Neuron (in vitro differentiated cells): Measurements from ENCODE around the gene FAM114A2.

Experiments
- H2AFZ ChIP-seq: one replicate; pipeline ENCODE4 v1.6.1; 2013; ENCODE audit warnings: low read depth, mild to moderate bottlenecking, inconsistent platforms, low read length, moderate library complexity
- H3K27me3 ChIP-seq: one replicate; pipeline ENCODE4 v1.6.1; 2013; ENCODE audit warnings: low read length; ENCODE audit not compliant: insufficient read depth
- H3K36me3 ChIP-seq: one replicate; pipeline ENCODE4 v1.6.1; 2013; ENCODE audit warnings: low read length; ENCODE audit not compliant: insufficient read depth
- H3K4me1 ChIP-seq: one replicate; pipeline ENCODE4 v1.6.1; 2013; ENCODE audit warnings: low read length; ENCODE audit not compliant: insufficient read depth
- H3K4me3 ChIP-seq: 2 replicates; pipeline ENCODE4 v1.5.1; 2013; ENCODE audit warnings: mild to moderate bottlenecking, low read length, moderate library complexity
- H3K9me3 ChIP-seq: one replicate; pipeline ENCODE4 v1.6.1; 2013; ENCODE audit warnings: low read length

FAM114A2 gene

DNA sequence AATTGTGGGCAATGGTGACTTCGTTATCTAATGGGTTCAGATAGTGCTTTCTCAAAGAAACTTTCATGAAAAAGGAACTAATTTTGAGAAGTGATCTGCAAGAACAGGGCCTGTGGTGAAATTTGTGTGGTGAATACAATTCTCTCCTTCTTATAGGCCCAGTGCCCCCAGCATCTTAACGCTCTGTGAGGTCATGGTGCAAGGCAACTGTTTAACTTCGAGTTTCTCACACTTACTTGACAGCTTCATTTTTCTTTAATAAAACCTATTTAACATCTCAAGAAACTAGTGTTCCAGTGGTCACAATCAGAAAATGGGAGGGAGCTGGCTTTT, 69.2 kb downstream of the FAM114A2 start:
- no peaks in the 10 kb centered on the region for H3K36me3 ChIP-seq
- no peaks in the 10 kb centered on the region for H3K27me3 ChIP-seq
- no peaks in the 10 kb centered on the region for H3K4me1 ChIP-seq
- no peaks in the 10 kb centered on the region for H3K9me3 ChIP-seq
- no peak overlapping the region for H3K4me3 ChIP-seq
- H2AFZ ChIP-seq, result no peak overlapping the region

DNA sequence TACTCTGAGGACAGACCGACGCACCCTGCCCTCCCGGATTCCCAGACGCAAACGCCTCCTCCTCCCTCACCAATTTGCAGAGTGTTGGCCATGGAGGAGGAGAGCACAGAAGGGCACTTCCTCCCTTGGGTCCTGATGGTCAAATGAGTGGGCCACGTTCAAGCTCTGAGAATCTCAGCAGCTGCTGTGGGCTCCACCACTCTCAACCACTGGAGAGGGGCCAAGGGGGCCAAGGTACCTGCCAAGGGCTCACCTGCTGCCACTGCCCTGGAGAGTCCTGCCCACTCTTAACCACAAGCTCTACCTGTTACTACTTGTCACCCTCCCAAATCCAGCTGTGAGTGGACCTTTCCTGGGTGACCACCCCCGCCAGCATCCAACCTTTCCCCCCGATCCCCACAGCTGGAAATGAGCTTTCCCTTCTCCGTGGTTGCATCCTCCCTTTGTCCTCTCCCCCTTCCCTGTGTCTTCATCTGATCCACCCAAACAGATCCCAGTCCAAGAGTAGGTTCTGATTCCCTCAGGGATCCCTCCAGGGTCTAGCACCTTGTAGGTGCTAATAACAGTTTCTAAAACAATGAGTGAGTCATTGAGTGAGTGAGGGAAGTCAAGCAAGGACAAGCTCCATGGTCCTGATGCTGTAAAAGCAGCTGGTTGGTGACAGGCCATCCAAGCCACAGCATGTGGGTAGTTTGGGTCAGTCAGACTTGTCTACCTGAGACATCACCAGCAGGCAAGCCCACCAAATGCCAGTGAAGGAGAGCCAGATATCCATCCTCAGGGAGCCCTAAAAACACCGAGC, 69.7 kb downstream of the FAM114A2 start:
- Histone ChIP-seq H3K4me1 (no peaks in the 10 kb centered on the region), H3K27me3 (no peaks in the 10 kb centered on the region), H3K4me3 (no peak overlapping the region), H2AFZ (no peak overlapping the region), H3K36me3 (no peaks in the 10 kb centered on the region), H3K9me3 (no peaks in the 10 kb centered on the region)

DNA sequence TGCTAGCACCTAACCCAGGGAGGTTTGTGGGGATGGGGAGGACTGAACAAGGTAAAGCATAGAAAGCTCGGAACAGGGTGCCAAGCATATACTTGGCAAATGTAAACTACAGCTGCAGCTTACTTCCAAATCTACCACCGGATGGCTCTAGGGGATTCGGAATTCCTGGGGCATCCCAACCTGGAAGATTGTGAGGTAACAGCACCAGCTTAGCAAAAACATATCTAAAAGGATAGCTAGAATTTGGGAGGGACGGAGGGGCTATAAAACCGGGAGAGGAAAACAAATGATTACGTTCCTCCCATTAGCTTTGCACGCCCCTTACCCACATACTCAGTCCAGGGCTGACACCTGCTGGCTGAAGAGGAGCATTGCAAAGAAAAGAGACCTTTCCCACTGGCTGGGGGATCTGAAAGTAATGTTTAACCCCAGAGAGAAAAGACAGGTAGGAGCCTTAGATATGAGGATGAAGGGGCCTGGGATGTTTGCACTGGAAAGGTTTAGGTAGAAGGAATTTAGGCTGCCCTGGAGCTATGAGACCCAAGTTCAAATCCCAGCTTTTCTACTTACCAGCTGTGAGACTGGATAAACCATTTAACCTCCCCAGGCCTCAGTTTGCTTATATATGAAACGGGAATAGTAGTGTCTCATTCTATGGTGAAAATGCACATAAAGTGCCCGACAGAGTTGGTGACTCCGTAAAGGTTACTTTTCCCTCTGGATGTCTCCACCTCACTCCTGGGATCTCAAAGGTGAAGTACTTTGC, 73.6 kb downstream of the FAM114A2 start:
- Histone ChIP-seq H3K27me3 (no peaks in the 10 kb centered on the region), H3K4me1 (no peaks in the 10 kb centered on the region), H3K9me3 (no peaks in the 10 kb centered on the region), H3K4me3 (no peak overlapping the region), H2AFZ (peak overlapping the region; percentile 39), H3K36me3 (no peaks in the 10 kb centered on the region)

DNA sequence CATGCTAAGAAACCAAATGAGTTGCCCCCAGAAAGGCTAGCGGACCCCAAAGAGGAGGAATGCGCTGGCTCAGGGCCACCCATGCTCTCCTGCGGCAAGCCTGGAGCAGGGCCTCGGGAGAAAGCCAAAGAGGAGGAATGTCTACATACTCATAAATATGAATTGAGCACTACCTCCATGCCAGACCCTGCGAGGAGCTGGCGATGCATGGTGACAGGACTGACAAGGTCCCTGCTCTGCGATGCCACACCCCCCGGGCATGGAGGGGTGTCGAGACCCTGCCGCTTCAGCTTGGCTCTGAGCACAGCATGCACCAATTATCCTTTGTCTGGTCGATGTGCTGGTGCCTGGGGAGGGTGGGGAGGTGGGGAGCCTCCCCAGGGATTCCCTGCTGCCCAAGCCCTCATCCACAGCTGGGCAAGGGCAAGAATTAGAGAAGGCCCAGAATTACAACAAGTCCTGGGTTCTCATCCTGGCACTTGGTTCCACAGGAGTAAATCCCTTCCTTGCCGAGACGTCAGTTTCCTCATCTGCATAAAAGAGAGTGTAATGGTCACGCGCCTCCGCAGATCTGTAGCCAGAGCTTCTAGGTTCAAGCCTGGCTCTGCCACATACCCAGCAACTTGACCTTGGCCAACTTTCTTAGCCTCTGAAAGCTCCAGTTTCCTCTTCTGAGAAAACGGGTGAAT, 74.4 kb downstream of the FAM114A2 start:
- Histone ChIP-seq H3K36me3 (no peaks in the 10 kb centered on the region), H3K4me1 (peaks cover 2% of the 10 kb centered on the region), H3K4me3 (no peak overlapping the region), H3K27me3 (no peaks in the 10 kb centered on the region), H3K9me3 (no peaks in the 10 kb centered on the region), H2AFZ (peak overlapping the region; percentile 39)

DNA sequence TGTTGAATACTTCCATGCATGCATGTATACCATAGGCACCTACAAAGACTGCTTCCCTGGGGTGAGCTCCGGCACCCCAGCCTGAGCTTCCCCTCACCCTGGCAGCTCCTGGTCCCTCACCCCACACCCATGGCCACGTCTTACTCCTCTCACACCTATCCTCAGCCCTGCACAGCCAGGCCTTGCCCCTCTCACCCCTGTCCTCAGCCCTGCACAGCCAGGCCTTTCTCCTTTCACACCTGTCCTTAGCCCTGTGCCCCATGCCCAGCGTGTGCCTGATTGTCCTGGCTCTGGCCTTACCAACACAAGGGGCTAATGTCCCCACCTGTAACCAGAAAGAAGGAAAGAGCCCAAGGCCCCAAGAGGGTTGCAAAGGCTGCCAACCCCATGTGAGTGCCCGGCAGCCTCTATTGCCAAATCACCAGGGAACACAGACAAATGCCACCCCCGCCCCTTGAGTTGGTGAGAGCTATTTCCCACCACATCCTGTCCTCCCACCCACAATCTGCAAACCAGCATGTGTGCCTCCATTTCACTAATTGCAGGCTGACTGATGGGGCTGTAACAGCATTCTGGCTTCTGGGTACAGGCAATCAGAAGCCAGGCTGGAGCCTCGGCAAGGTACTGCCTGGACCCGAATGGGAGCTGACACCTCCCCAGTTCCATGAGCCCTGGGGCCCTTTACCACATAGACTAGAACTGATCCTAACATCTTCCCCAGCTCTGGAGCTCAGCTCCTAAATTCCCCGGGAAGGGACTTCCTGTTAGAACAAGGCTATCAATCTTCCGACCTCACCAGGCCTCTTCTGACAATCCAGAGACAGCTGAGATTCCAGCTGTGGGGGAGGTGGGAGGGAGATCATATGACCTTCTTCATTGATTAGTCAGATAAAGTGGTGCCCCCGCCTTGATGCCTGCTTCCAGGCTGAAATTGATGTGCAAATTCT, 78.2 kb downstream of the FAM114A2 start:
- Histone ChIP-seq H3K4me3 (no peak overlapping the region), H3K36me3 (no peaks in the 10 kb centered on the region), H3K27me3 (no peaks in the 10 kb centered on the region), H2AFZ (no peak overlapping the region), H3K9me3 (no peaks in the 10 kb centered on the region), H3K4me1 (peaks cover 2% of the 10 kb centered on the region)

DNA sequence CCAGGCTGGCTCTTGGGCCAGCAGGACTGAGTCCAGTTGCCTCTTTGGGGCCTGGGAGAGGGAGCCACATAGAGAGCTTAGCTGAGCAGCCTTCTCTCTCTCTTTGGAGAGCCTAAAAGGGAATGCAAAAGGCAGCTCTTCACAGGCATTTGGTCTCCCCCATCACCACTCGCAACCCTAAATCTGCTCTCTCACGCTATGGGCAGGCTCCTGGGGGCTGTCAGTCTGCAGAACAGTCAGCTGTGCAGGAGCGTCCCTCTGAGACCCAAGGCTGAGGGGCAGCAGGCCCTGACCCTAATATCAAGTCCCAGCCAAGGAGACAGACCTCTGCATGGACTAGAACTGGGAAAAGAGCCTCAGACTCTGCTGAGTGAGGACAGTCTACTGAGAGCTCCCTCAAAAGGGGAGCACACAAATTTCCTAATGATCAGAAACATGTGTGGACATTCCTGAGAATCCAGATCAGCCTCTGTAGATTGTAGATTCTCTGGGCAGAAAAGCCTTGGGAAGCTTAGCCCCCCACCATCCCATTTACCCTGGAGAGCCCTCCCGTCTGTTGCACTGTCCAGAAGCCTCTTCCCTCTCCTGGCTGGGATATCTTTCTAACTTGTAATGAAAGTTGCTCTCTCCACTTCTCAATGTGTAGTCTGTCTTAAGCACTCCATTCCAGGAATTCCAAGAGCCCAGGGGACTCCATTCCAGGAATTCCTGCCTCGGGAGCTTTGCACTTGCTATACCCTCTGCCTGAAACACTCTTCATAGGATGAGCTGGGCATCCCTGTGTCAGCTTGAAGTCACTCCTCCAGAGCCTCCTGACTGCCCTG, 79.4 kb downstream of the FAM114A2 start:
- Histone ChIP-seq H2AFZ (no peak overlapping the region), H3K4me3 (no peak overlapping the region), H3K36me3 (no peaks in the 10 kb centered on the region), H3K27me3 (no peaks in the 10 kb centered on the region), H3K4me1 (peaks cover 2% of the 10 kb centered on the region), H3K9me3 (no peaks in the 10 kb centered on the region)

DNA sequence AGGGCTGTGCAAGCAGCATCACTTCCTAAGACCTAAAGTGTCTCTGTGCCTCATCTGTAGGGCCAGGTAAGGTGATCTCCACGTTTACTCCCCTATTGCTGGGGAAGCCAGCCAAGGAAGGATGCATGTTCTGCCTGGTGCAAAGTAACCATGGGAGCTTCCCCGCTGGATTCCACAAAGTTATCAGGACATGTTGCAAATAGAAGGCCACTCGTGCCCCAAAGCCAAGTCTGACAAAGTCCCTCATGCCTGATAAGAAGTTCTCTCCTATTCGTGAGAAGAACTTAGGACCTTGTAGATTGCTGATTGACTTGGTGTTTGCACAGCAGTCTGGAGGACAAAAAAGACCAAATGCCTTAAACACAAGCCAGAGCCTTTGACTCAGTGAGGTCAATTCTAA, 81.5 kb downstream of the FAM114A2 start:
- no peaks in the 10 kb centered on the region for H3K36me3 ChIP-seq
- no peak overlapping the region for H2AFZ ChIP-seq
- no peak overlapping the region for H3K4me3 ChIP-seq
- no peaks in the 10 kb centered on the region for H3K27me3 ChIP-seq
- peaks cover 2% of the 10 kb centered on the region for H3K4me1 ChIP-seq
- H3K9me3 ChIP-seq, result no peaks in the 10 kb centered on the region

DNA sequence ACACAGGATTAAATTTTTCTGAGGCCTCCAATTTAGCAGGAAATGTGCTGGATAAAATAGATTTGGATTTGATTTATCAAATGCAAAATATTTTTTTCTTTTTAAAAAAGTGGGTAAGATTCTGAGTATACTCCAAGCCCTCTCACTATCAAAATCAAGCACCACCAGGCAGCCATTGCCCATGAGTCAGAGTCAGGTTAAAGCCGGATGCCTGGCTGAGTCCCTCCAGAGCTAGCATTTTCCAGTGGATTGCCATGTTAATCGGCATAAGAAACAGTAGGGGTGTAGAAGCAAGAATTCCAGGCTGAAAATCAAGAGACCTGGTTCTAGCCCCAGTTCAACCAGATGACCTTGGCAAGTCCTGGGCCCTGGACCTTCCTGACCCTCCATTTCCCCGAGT, 85.3 kb downstream of the FAM114A2 start:
- no peaks in the 10 kb centered on the region for H3K27me3 ChIP-seq
- no peaks in the 10 kb centered on the region for H3K36me3 ChIP-seq
- no peaks in the 10 kb centered on the region for H3K9me3 ChIP-seq
- H2AFZ ChIP-seq, result no peak overlapping the region
- no peaks in the 10 kb centered on the region for H3K4me1 ChIP-seq
- H3K4me3 ChIP-seq, result no peak overlapping the region

DNA sequence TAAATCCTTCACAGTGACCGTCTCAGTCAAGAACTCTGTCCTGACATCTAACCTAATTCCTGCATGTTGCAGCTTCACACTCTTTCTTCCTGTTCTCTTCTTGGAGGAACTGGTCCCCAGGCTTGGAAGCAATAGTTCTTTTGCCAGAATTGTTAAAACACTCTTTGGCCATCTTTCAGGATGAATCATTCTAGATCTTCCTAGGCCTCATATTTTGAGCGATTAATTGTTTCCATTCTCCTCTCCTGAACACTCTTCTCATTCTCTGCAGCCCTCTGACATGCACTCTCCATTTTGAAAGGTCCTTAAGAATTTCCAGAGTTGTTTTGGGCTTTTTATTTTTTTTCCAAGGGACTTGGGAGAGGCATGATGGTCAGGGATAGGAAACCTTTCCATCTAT, 85.8 kb downstream of the FAM114A2 start:
- Histone ChIP-seq H3K4me3 (no peak overlapping the region), H3K27me3 (no peaks in the 10 kb centered on the region), H3K4me1 (no peaks in the 10 kb centered on the region), H3K9me3 (no peaks in the 10 kb centered on the region), H2AFZ (no peak overlapping the region), H3K36me3 (no peaks in the 10 kb centered on the region)

DNA sequence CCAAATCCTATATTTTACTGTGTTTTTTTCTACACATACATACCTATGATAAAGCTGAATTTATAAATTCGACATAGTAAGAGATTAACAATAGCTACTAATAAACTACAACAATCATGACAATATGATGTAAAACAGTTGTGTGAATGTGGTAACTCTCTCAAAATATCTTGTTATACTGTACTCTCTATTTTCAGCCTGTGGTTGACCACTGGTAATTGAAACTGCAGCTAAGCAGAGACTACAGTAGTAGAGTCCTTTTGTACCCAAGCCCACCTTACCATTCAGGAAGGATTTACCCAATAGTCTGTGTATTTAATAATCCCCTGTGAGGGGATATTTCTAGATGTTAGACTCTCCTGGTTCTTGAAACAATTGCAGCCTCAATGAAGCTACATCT, 86.7 kb downstream of the FAM114A2 start:
- H3K9me3 ChIP-seq, result no peaks in the 10 kb centered on the region
- H3K4me3 ChIP-seq, result no peak overlapping the region
- no peaks in the 10 kb centered on the region for H3K36me3 ChIP-seq
- H2AFZ ChIP-seq, result no peak overlapping the region
- no peaks in the 10 kb centered on the region for H3K27me3 ChIP-seq
- H3K4me1 ChIP-seq, result no peaks in the 10 kb centered on the region

DNA sequence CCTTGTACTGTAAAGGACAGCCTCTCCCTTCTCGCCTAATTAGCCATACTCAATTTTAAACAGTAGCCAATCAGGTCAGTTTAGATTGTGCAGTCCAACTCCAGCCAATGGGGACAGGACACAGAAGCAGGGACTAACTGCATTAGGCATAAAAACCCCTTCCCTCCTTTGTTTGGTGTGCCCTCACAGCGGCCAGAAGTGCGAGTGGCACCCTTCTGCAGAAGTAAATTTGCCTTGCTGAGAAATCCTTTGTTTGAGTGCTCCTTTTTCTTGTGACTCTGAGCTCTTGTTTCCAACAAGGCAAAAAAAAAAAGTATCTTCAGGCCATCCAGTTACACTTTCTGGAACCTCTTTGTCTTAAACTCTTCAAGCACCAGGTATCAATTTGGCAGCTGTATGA, 97.4 kb downstream of the FAM114A2 start:
- Histone ChIP-seq H3K4me1 (peaks cover 15% of the 10 kb centered on the region), H3K4me3 (no peak overlapping the region), H3K27me3 (no peaks in the 10 kb centered on the region), H3K36me3 (no peaks in the 10 kb centered on the region), H2AFZ (no peak overlapping the region), H3K9me3 (peaks cover 6% of the 10 kb centered on the region)
